ENCODE measurements around the gene ANKRD1. TPM values are rescaled to one million over a fixed set of nuclear protein-coding genes. Genes with fewer than 3 reads are reported as not detected.

Gene ANKRD1
- total RNA-seq, 6 experiments from 2014 or later = 0.34 to 5.0 (median 4.7) TPM; not detected in 1

- Histone ChIP-seq H3K4me1 (no peaks in the 10 kb centered on the region), H3K36me3 (no peaks in the 10 kb centered on the region), H3K27ac (no peak overlapping the region), H3K4me3 (no peak overlapping the region), H3K27me3 (peaks cover 0 to 4% of the 10 kb centered on the region in 2 donors), H3K9me3 (peaks cover 0 to 1% (median 0%) of the 10 kb centered on the region in 4 donors)
- ATAC-seq (no peak), DNase-seq (no peak)
- TF ChIP-seq POLR2A (IDR thresholded peaks at IDR 0.05) (no peak), CTCF (IDR thresholded peaks at IDR 0.05) (peak in 3 of 4 donors; percentile 13 to 20 (median 15))
- intact Hi-C loops (cut with DNase I) = loop anchor here in 1 of 2 donors (10.0 kb wide), 1 partner anchor 121 kb away; no protein-coding TSS in a partner anchor
- 27% methylated on average over 3 of the region's 3 CpGs for WGBS (ENCODE audit: insufficient coverage, low coverage, low lambda C conversion rate, missing lambda C conversion rate)
These were observed 55.5 kb downstream of the ANKRD1 start for GRCh38 chr10:90865401-90865800.

DNA sequence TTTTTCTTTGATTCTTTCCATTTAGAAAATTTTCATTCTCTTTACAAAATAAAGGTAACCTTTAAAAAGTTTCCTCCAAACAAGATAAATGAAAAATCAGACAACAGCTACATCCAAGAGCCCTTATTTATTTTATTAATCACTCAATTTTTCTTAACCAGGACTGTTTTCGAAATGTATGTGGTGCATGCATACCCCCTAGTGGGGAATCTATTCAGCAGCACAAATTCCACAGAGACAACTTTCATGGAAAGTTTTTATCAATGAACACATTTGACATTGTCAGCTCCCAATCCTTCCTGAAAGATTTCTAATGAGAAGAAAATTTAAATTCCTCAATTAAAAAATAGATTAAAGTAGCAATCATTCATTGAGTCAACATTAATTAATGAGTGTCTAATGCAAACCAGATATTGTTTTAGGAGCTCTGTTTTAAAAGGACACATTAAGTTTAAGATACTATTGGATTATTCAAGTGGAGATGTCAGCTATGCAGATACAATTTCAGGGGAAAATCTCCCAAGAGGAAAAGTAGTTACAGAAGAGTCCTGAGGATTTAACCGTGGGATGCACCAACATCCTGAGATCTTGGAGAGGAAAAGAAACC lies 57.9 kb downstream of the ANKRD1 start:
- Histone ChIP-seq H3K9me3 (no peaks in the 10 kb centered on the region), H3K27ac (no peak overlapping the region), H3K27me3 (no peaks in the 10 kb centered on the region), H3K36me3 (no peaks in the 10 kb centered on the region), H3K4me3 (no peak overlapping the region), H3K4me1 (no peaks in the 10 kb centered on the region)
- TF ChIP-seq POLR2A (IDR thresholded peaks at IDR 0.05) (no peak), CTCF (IDR thresholded peaks at IDR 0.05) (peak; percentile 59 to 74 (median 70))
- 9% methylated on average over 2 of the region's 2 CpGs for WGBS (ENCODE audit: insufficient coverage, low coverage, low lambda C conversion rate, missing lambda C conversion rate)
- DNase-seq (no peak), ATAC-seq (peak; percentile 38 to 68 (median 43))
- intact Hi-C loops (cut with DNase I) = loop anchor here in 1 of 2 donors (10.0 kb wide), 1 partner anchor 118 kb away; no protein-coding TSS in a partner anchor

Small RNAs within 50 kb of the gene (small RNA-seq; reads per million reads assigned to genes)
- gene RF00019 (0 reads per million in 2 experiments), gene RNU6-740P (0 reads per million in 2 experiments)

Other genes starting within 250 kb of the ANKRD1 start
- under 1 TPM in 5 of 6 experiments, not detected in 1; 0.07 to 0.43 (median 0.19) TPM for gene HTR7, start 63.0 kb downstream of the ANKRD1 start, total RNA-seq
- 10 to 100 TPM; 10.1 to 16.8 (median 12.8) TPM for gene RPP30, start 49.1 kb downstream of the ANKRD1 start, total RNA-seq